SH-SY5Y (cell line): ENCODE data around the gene SNPH.

Source experiments
- GATA2 ChIP-seq: IDR thresholded peaks from 2 replicates; pipeline ENCODE4 v1.6.1; 2011; ENCODE audit warnings: mild to moderate bottlenecking, low read depth, low read length
- GATA3 ChIP-seq: IDR thresholded peaks from 2 replicates; pipeline ENCODE4 v1.6.1; 2011; ENCODE audit warnings: low read depth, mild to moderate bottlenecking, low read length, moderate library complexity

GRCh38 chr20:1353956-1354355 is 87.9 kb downstream of the SNPH start:
- TF ChIP-seq GATA2 (no peak), GATA3 (no peak)
